Left lung (tissue), 10 donors: ENCODE data around the gene EID3. TPM values are rescaled to one million over a fixed set of nuclear protein-coding genes. Genes with fewer than 3 reads are reported as not detected.
A peak's percentile ranks its signal among the peaks of the same experiment; 100 is the strongest.

Source experiments
- ATAC-seq: fragments of 200-7000 bp; cut with Tn5 transposase; one replicate; pipeline ENCODE4 v1.9.1; 2020; ENCODE audit warnings: moderate library complexity
- DNase-seq, 4 donors: peaks; one replicate each; pipeline ENCODE4 v3.0.0-alpha.2; 2013 to 2020
- H3K27ac ChIP-seq, 2 donors: fragments of 200-600 bp; sonication (generic) in 1 of 2; one replicate each; pipeline versions ENCODE4 v1.5.0 to v1.8.0; 2020 to 2021
- H3K27me3 ChIP-seq, 2 donors: fragments of 200-600 bp; sonication (generic) in 1 of 2; one replicate each; pipeline versions ENCODE4 v1.5.0 to v1.8.0; 2020 to 2021
- H3K36me3 ChIP-seq, 2 donors: fragments of 200-600 bp; sonication (generic) in 1 of 2; one replicate each; pipeline versions ENCODE4 v1.5.0 to v1.8.0; 2020 to 2021
- H3K4me1 ChIP-seq, 2 donors: fragments of 200-600 bp; one replicate each; pipeline ENCODE4 v1.8.0; 2021
- H3K4me3 ChIP-seq, 2 donors: fragments of 200-600 bp; sonication (generic) in 1 of 2; one replicate each; pipeline versions ENCODE4 v1.5.0 to v1.8.0; 2020 to 2021; ENCODE audit warnings: mild to moderate bottlenecking in 1 of 2
- H3K9me3 ChIP-seq, 2 donors: fragments of 200-600 bp; sonication (generic) in 1 of 2; one replicate each; pipeline versions ENCODE4 v1.5.0 to v1.8.0; 2020 to 2021
- CTCF ChIP-seq, 2 donors: fragments of 200-600 bp; sonication (generic) in 1 of 2; IDR thresholded peaks; one replicate each; pipeline versions ENCODE4 v1.5.0 to v1.8.0; 2021; ENCODE audit warnings: antibody characterized with exemption in 2 of 2
- intact Hi-C, 2 donors: fragments of 100-400 bp; cut with DNase I; formaldehyde crosslinking; loops; one replicate each; pipeline versions ENCODE4 v1.11.2 to v1.14.2; 2022
- polyA plus RNA-seq, 6 donors: library from polyadenylated mRNA; unstranded; fragments of 120-200 nt; gene quantifications; one replicate each; pipeline ENCODE4 v1.2.1, GENCODE V29; 2013; ENCODE audit not compliant: insufficient read length in 6 of 6
- total RNA-seq, 2 donors: library from RNA; stranded (reverse); fragmentation: NEBNext Ultra II Directional; extraction: Animal tissue kit (Norgen Biotek cat#: 25700); gene quantifications; one replicate each; pipeline ENCODE4 v1.2.1, GENCODE V29; 2021
- donor health status: DM: no; HTN: yes; CAD: no.
- donor health status: DM: no; HTN: no; CAD: no.

EID3 gene
- total and polyA plus RNA-seq, 8 donors = 2.9 to 6.9 (median 6.3) TPM

- Histone ChIP-seq H3K27me3 (no peaks in the 10 kb centered on the region), H3K36me3 (peaks cover 0 to 97% of the 10 kb centered on the region in 2 donors), H3K9me3 (no peaks in the 10 kb centered on the region), H3K4me3 (no peak overlapping the region), H3K27ac (no peak overlapping the region), H3K4me1 (no peaks in the 10 kb centered on the region)
- DNase-seq (no peak), ATAC-seq (no peak)
- intact Hi-C loops = no loop called here
- TF ChIP-seq CTCF (IDR thresholded peaks at IDR 0.05) = no peak
These were observed 37.5 kb downstream of the EID3 start for GRCh38 chr12:104340925-104341611.

- DNase-seq (no peak), ATAC-seq (no peak)
- no peaks in the 10 kb centered on the region for H3K9me3 ChIP-seq
- no peak overlapping the region for H3K27ac ChIP-seq
- no peak overlapping the region for H3K4me3 ChIP-seq
- no peak for TF ChIP-seq CTCF (IDR thresholded peaks at IDR 0.05)
- no peaks in the 10 kb centered on the region for H3K4me1 ChIP-seq
- no peaks in the 10 kb centered on the region for H3K27me3 ChIP-seq
- peaks cover 0 to 97% of the 10 kb centered on the region in 2 donors for H3K36me3 ChIP-seq
- intact Hi-C loops = no loop called here
These were observed 38.6 kb downstream of the EID3 start for GRCh38 chr12:104342147-104342546.

GRCh38 chr12:104342635-104343249, 39.2 kb downstream of the EID3 start:
- Histone ChIP-seq H3K4me1 (no peaks in the 10 kb centered on the region), H3K27ac (no peak overlapping the region), H3K36me3 (peaks cover 0 to 97% of the 10 kb centered on the region in 2 donors), H3K27me3 (no peaks in the 10 kb centered on the region), H3K4me3 (no peak overlapping the region), H3K9me3 (no peaks in the 10 kb centered on the region)
- peak in 1 of 4 donors; percentile 14 for DNase-seq
- TF ChIP-seq CTCF (IDR thresholded peaks at IDR 0.05) = no peak
- no peak for ATAC-seq
- intact Hi-C loops = no loop called here

GRCh38 chr12:104344682-104345081, 41.1 kb downstream of the EID3 start:
- intact Hi-C loops = no loop called here
- no peak for TF ChIP-seq CTCF (IDR thresholded peaks at IDR 0.05)
- Histone ChIP-seq H3K4me3 (no peak overlapping the region), H3K9me3 (no peaks in the 10 kb centered on the region), H3K27ac (no peak overlapping the region), H3K36me3 (peaks cover 0 to 97% of the 10 kb centered on the region in 2 donors), H3K4me1 (no peaks in the 10 kb centered on the region), H3K27me3 (no peaks in the 10 kb centered on the region)
- DNase-seq (no peak), ATAC-seq (no peak)

- intact Hi-C loops = no loop called here
- Histone ChIP-seq H3K36me3 (peaks cover 0 to 97% of the 10 kb centered on the region in 2 donors), H3K27me3 (no peaks in the 10 kb centered on the region), H3K27ac (no peak overlapping the region), H3K9me3 (no peaks in the 10 kb centered on the region), H3K4me1 (no peaks in the 10 kb centered on the region), H3K4me3 (no peak overlapping the region)
- DNase-seq = no peak
- no peak for TF ChIP-seq CTCF (IDR thresholded peaks at IDR 0.05)
- no peak for ATAC-seq
These were observed 41.9 kb downstream of the EID3 start for GRCh38 chr12:104345234-104346066.
